ENCODE data around the gene CCDC33. TPM values are rescaled to one million over a fixed set of nuclear protein-coding genes. Genes with fewer than 3 reads are reported as not detected.

CCDC33 gene
- total RNA-seq, 1 donor from 2014 or later, result not detected

DNA sequence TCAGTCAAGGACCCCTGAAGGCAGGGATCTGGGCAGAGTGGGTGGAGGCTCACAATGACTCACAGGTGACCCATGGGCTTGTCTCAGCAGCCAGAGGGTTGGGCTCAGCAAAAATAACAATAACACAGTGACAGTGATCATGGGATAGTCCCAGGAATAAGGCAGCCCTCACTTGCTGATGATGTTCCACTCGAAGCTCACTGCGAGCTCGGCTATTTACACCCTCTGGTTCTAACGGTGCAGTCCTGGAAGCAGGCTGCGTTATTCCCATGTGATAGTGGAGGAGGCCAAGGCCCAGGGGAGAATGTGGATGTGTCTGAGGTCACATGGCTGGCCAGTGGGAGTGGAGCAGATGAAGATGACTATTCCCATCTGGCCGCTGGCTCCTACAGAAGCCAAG is 16.2 kb downstream of the CCDC33 start:
- Mint-ChIP-seq H3K27me3 (peaks cover 5% of the 10 kb centered on the region), H3K27ac (no peak overlapping the region), H3K9me3 (no peaks in the 10 kb centered on the region), H3K4me1 (no peaks in the 10 kb centered on the region), H3K36me3 (ENCODE audit: low read depth) (no peaks in the 10 kb centered on the region), H3K4me3 (no peak overlapping the region)
- intact Hi-C loops (cut with micrococcal nuclease), result no loop called here
- no peak for DNase-seq

DNA sequence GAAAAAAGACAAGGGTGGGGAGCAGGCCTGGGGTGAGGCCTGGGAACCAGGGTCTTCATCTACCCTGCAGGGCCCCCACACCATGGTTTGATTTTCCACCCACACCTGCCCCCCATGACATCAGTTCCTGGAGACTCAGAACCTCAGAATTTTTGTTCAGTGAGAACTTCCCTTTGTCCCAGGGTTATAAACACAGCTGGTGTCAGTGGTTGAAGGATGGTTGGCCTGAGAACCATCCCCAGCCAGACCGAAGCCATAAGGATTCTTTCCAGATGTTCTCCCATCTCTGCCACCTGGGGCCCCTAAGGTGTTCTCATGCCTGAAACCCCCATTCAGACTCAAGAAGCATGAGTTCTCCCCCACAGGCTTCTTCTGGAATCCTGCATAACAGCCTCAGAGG is 16.6 kb downstream of the CCDC33 start:
- Mint-ChIP-seq H3K9me3 (no peaks in the 10 kb centered on the region), H3K4me1 (no peaks in the 10 kb centered on the region), H3K27me3 (peaks cover 4% of the 10 kb centered on the region), H3K36me3 (ENCODE audit: low read depth) (no peaks in the 10 kb centered on the region), H3K4me3 (no peak overlapping the region), H3K27ac (no peak overlapping the region)
- no peak for DNase-seq
- intact Hi-C loops (cut with micrococcal nuclease), result no loop called here

DNA sequence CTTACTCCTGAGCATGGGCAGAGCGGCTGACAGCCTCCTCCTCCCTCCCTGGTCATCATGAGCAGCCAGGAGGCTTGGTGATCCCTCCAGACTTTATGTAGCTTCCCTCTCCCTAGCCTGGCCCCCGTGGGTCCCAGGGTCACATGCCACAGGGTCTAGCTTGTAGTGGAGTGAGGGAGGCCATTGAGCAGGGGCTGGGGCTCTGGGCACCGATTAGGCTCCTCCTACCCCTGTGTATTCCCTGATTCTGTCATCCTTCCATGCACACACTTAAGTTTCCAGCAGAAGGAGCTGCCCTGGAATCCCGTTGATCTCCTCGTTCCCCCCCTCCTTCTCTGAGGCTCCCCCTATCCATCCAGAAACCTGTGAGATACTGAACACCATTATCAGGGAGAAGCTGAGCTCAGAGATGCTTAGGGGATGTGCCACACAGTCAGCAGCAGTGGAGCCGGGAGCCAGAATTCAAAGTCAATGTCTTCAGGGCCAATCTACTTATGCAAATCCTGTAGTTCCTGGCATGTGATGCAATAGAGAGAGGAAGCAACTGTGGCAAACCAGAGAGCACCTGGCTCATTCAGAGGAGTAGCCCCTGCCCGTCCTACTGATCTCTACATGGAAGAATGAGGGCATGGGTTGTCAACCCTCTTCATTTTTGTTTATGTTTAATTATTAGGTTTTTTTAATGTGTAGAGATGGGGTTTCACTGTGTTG is 17.2 kb downstream of the CCDC33 start:
- no peak for DNase-seq
- intact Hi-C loops (cut with micrococcal nuclease), result no loop called here
- no peaks in the 10 kb centered on the region for H3K9me3 Mint-ChIP-seq
- no peaks in the 10 kb centered on the region for H3K36me3 Mint-ChIP-seq (ENCODE audit: low read depth)
- no peak overlapping the region for H3K27ac Mint-ChIP-seq
- no peak overlapping the region for H3K4me3 Mint-ChIP-seq
- H3K4me1 Mint-ChIP-seq, result no peaks in the 10 kb centered on the region
- peaks cover 4% of the 10 kb centered on the region for H3K27me3 Mint-ChIP-seq

DNA sequence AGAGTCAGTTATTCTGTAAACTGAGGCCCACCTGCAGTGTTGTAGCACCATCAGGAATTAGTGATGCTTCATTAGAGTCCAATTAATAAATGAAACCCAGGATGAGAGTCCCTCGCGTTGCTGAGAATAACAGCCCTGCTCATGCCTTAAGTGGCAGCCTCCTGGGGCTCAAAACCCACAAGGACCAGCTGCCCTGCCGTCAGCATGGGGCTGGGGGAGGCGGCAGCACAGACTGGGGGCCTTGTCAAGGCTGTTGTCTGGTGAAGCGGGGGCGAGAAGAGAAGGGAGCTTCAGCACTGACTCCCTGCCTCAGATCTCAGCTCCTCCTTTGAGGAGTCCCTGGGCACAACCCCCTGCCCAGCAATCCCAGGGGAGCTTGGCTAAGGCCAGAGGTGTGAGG is 21.0 kb downstream of the CCDC33 start:
- Mint-ChIP-seq H3K4me1 (no peaks in the 10 kb centered on the region), H3K27me3 (peaks cover 4% of the 10 kb centered on the region), H3K36me3 (ENCODE audit: low read depth) (no peaks in the 10 kb centered on the region), H3K9me3 (no peaks in the 10 kb centered on the region), H3K27ac (no peak overlapping the region), H3K4me3 (no peak overlapping the region)
- intact Hi-C loops (cut with micrococcal nuclease), result no loop called here
- DNase-seq, result no peak

DNA sequence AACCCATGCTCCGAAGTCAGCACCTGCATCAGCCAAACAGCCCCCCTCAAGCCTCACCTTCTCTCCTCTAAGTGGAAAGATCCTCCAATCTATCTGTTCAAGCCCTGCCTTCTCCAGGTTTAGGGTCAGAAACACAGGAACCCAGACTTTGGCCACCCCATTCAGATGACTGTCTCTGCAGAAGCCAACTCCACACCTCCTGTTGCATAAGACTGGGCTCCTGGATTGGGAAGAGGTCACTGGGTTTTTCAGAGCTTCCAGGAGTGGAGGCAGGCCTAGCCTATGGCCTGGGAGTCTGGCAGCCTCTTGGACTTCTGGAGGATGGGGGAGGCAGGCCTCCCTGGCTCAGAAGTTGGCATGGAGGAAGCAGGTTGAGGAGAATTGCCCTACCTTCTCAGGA is 21.5 kb downstream of the CCDC33 start:
- no peaks in the 10 kb centered on the region for H3K4me1 Mint-ChIP-seq
- H3K9me3 Mint-ChIP-seq, result no peaks in the 10 kb centered on the region
- H3K27ac Mint-ChIP-seq, result no peak overlapping the region
- no peak overlapping the region for H3K4me3 Mint-ChIP-seq
- intact Hi-C loops (cut with micrococcal nuclease), result no loop called here
- DNase-seq, result no peak
- H3K27me3 Mint-ChIP-seq, result peaks cover 4% of the 10 kb centered on the region
- no peaks in the 10 kb centered on the region for H3K36me3 Mint-ChIP-seq (ENCODE audit: low read depth)

DNA sequence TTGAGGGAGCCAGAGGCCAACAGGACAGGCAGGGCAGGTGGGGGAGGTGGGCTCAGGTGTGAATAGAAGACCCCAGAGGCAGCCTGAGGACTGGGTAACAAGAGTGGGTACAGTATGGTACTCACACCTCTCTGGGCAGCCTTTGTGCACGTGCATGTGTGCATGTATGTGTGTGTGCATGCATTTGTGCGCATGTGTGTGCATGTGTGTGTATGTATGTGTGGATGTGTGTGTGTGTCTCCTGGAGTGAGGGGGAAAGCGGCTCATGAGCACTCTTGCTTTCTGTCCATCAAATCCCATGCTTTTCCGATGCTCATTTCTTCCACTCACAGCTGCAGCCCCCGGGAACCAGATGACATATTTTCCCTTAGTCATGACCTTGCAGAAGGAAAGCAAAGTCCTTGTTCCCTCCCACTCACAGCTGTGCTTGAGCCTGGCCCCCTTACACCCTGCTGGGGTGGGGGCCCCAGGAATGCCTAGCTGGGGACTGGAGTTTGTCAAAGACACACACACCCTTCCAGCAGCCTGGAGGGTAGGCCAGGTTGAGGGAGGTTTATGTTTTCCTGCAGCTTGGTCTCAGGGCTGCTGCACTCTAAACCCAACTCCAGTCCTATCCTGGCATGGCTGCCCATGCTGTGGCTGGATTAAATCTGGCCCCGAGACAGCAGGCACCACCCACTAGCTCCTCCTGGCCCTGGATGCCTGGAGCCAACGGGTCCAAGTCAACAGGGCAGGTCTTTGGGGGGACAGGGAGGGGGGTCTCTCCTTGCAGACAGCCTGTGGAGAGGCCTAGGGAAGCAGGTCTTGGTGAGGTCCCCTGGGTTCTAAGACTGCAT is 22.5 kb downstream of the CCDC33 start:
- no peaks in the 10 kb centered on the region for H3K4me1 Mint-ChIP-seq
- peaks cover 9% of the 10 kb centered on the region for H3K27me3 Mint-ChIP-seq
- intact Hi-C loops (cut with micrococcal nuclease), result no loop called here
- DNase-seq, result no peak
- no peak overlapping the region for H3K4me3 Mint-ChIP-seq
- no peaks in the 10 kb centered on the region for H3K9me3 Mint-ChIP-seq
- H3K36me3 Mint-ChIP-seq (ENCODE audit: low read depth), result no peaks in the 10 kb centered on the region
- no peak overlapping the region for H3K27ac Mint-ChIP-seq

DNA sequence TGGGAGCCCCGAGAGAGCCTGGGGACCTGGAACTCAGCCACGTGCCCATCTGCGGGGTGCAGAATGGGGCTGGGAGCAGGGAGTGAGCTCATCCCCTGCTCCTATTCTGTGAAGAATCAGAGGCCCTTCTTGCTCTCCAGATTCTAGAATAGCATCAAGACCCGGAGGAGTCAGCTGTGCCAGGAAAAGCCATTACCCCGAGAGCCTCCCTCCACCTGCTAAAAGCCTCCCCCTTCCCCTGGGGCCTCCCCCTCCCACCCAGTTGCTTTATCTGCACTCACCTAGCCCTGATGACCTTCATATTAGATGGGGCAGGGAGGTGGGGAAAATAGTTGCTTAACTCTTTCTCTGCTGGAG is 23.1 kb downstream of the CCDC33 start:
- H3K4me1 Mint-ChIP-seq, result no peaks in the 10 kb centered on the region
- H3K4me3 Mint-ChIP-seq, result no peak overlapping the region
- H3K9me3 Mint-ChIP-seq, result no peaks in the 10 kb centered on the region
- H3K36me3 Mint-ChIP-seq (ENCODE audit: low read depth), result no peaks in the 10 kb centered on the region
- no peak overlapping the region for H3K27ac Mint-ChIP-seq
- peaks cover 11% of the 10 kb centered on the region for H3K27me3 Mint-ChIP-seq
- DNase-seq, result no peak
- intact Hi-C loops (cut with micrococcal nuclease), result no loop called here

DNA sequence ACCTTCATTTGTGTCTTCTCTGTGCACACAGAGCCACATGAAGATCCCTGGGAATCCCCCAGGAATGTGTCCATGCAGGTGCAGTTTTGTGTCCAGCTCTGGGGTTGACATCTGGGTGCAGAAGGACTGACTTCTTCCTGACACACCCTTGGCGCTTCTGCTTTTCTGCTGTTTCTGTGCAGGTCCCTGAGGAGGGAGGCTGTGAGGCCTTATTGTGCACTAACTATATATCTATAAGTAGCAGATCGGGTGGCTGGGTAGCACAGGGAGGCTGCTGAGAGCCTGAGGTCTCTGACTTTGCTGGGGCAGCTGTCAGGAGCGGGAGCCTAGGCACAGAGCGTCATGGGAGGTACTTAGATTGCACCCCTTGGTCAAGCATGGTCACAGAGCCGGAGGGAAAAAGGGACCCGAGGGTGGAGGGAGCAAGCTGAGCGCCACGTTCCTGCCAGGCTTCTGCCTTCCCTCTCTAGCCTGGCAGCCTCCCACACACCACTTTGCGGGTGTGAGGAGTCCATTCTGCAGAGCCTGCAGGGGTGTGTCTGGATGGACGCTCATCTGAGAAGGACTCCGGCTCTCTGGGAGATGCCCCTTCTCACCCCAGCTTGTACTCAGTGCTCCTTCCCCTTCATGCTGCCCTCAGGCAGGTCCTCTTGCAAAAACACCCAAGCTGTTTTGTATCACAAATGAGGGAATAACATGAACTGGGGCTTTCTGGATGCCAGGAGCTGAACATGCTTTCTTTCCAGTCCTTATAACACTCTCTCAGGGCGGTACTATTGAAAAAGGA is 23.9 kb downstream of the CCDC33 start:
- H3K4me1 Mint-ChIP-seq, result no peaks in the 10 kb centered on the region
- no peak for DNase-seq
- intact Hi-C loops (cut with micrococcal nuclease), result no loop called here
- no peak overlapping the region for H3K27ac Mint-ChIP-seq
- H3K9me3 Mint-ChIP-seq, result no peaks in the 10 kb centered on the region
- H3K27me3 Mint-ChIP-seq, result peaks cover 9% of the 10 kb centered on the region
- H3K36me3 Mint-ChIP-seq (ENCODE audit: low read depth), result no peaks in the 10 kb centered on the region
- no peak overlapping the region for H3K4me3 Mint-ChIP-seq

DNA sequence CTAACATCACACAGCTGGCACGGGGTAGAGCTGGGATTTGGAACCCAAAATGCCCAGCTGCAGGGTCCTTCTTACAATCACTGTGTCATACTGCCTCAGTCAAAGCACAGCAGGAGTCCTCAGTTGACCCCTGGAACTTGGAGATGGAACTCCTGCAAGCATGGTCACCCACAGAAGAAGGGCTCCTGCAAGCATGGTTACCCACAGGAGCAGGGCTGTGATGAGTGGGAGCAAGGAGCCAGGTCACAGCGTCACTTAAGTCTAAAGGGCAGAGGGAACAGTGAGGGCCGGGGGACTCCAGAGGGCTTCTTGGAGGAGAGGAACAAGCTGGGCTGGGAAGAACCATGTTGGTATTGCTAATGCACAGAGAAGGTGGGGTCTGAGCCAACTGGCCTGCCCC is 24.9 kb downstream of the CCDC33 start:
- intact Hi-C loops (cut with micrococcal nuclease), result no loop called here
- no peaks in the 10 kb centered on the region for H3K9me3 Mint-ChIP-seq
- H3K4me1 Mint-ChIP-seq, result no peaks in the 10 kb centered on the region
- H3K4me3 Mint-ChIP-seq, result no peak overlapping the region
- no peak for DNase-seq
- no peak overlapping the region for H3K27ac Mint-ChIP-seq
- H3K27me3 Mint-ChIP-seq, result peaks cover 9% of the 10 kb centered on the region
- no peaks in the 10 kb centered on the region for H3K36me3 Mint-ChIP-seq (ENCODE audit: low read depth)

DNA sequence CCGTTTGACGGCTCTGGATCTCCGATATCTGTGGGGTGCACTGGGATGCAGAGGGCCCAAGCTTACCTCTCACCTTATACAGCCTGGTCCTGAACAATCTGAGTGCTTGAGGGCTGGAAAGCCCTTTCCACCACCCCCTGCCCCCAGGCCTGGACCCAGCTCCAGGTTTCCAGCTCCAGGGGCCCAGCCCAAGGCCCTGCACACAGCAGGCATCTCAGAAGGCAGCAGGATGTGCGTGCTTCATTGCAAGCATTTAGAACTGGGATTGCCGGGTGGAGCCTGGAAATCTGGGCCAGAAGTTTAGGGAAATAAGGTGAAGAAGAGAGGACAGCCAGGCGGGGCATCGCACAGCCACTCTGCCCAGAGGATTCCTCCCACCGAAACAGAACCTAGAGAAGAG is 25.6 kb downstream of the CCDC33 start:
- H3K9me3 Mint-ChIP-seq, result no peaks in the 10 kb centered on the region
- H3K4me3 Mint-ChIP-seq, result no peak overlapping the region
- H3K27me3 Mint-ChIP-seq, result peaks cover 9% of the 10 kb centered on the region
- no peak overlapping the region for H3K27ac Mint-ChIP-seq
- no peak for DNase-seq
- intact Hi-C loops (cut with micrococcal nuclease), result no loop called here
- H3K4me1 Mint-ChIP-seq, result no peaks in the 10 kb centered on the region
- H3K36me3 Mint-ChIP-seq (ENCODE audit: low read depth), result no peaks in the 10 kb centered on the region

DNA sequence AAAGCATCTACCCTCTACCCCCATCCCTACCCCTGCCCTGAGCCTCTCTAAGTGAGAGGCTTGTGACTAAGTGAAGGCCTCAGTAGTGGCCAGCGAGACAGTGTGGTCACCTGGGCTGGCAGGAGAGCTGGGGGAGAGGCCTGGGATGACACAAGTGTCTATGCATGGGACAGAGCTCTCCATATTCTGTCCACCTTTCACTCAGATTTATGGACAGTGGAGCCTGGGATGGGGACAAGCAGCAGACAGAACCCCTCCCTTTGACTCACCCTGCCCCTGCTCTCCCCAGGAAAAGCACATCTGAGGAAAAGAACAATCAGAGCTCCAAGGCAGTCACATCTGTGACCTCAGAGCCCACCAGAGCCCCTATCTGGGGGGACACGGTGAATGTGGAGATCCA is 26.0 kb downstream of the CCDC33 start:
- intact Hi-C loops (cut with micrococcal nuclease), result no loop called here
- H3K27ac Mint-ChIP-seq, result no peak overlapping the region
- DNase-seq, result no peak
- H3K9me3 Mint-ChIP-seq, result no peaks in the 10 kb centered on the region
- peaks cover 9% of the 10 kb centered on the region for H3K27me3 Mint-ChIP-seq
- H3K36me3 Mint-ChIP-seq (ENCODE audit: low read depth), result no peaks in the 10 kb centered on the region
- no peaks in the 10 kb centered on the region for H3K4me1 Mint-ChIP-seq
- no peak overlapping the region for H3K4me3 Mint-ChIP-seq

DNA sequence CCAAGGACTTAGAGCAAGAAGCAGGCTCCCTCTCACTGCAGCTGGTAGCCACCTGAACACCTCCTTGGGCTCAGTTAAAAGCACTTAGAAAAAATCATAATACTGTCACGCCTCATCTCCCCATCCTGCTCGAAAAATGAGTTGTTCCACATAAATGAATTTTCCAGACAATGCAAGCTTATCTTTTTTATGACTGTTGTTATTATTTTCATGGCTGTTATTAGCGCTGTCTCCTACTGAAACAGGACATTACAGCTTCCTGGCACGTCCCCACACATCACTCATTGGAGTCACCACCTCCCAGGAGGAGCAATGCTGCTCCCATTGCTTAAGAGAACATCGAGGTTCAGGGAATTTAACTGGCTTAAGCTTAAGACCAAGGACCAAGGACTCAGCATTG is 26.5 kb downstream of the CCDC33 start:
- Mint-ChIP-seq H3K27ac (no peak overlapping the region), H3K4me3 (no peak overlapping the region), H3K9me3 (no peaks in the 10 kb centered on the region), H3K36me3 (ENCODE audit: low read depth) (no peaks in the 10 kb centered on the region), H3K4me1 (no peaks in the 10 kb centered on the region), H3K27me3 (peaks cover 7% of the 10 kb centered on the region)
- intact Hi-C loops (cut with micrococcal nuclease), result no loop called here
- no peak for DNase-seq

DNA sequence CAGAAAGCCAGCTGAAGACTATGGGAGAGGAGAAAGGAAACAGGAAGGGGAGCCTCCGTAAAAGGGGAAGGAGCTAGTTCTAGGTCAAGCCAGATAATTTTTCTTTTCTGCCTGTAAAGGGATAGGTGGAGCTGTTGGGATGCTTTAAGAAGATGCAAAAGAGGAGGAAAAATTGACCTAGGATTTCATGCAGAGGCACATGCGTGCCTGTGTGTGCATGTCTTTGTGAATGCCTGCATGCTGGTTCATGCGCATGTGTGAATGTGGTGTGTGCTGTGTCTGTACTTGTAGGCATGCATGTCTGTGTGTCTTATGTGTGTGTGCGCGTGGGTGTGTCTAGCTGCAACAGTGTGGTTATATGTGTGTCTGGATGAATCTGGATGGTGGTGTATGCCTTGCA is 27.3 kb downstream of the CCDC33 start:
- Mint-ChIP-seq H3K9me3 (no peaks in the 10 kb centered on the region), H3K36me3 (ENCODE audit: low read depth) (no peaks in the 10 kb centered on the region), H3K27ac (no peak overlapping the region), H3K4me3 (no peak overlapping the region), H3K4me1 (no peaks in the 10 kb centered on the region), H3K27me3 (peaks cover 7% of the 10 kb centered on the region)
- intact Hi-C loops (cut with micrococcal nuclease), result no loop called here
- DNase-seq, result no peak

DNA sequence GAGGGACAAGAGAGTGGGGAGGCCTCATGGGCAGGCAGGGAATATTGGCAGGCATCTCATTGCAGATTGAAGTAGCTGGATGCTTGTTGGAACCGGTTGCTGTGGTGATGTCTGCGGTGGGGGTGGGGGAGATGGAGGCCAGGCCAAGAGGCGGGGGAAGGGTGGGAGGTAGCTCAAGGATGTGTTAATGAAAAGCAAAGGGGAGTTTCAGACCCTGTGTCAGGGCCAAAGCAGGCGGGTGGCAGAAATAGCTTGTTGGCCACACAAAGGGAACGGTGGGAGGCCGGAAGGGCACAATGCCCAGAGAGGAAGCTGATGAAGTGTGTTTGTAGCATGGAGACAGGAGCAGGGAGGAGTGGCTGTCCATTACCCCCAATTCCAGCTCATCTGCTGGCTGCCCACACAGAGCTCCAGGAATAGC is 28.0 kb downstream of the CCDC33 start:
- Mint-ChIP-seq H3K4me3 (no peak overlapping the region), H3K27ac (no peak overlapping the region)
- no peak for DNase-seq

More for the DNA sequence above, 28.0 kb downstream of the CCDC33 start:
- Mint-ChIP-seq H3K9me3 (no peaks in the 10 kb centered on the region), H3K27me3 (peaks cover 7% of the 10 kb centered on the region), H3K4me1 (no peaks in the 10 kb centered on the region), H3K36me3 (ENCODE audit: low read depth) (no peaks in the 10 kb centered on the region)
- intact Hi-C loops (cut with micrococcal nuclease), result no loop called here

All from activated CD4-positive, alpha-beta T cell treated with anti-CD3 and anti-CD28 coated beads, Interleukin-2, amount 10 ng/mL, durations not matched to agents 24 days and 14 days (primary cell).